Lower leg skin (tissue), 3 donors: ENCODE results near the gene PDIA2.

Source experiments
- POLR2A ChIP-seq, 2 donors: fragments of 450-650 bp; IDR thresholded peaks; one replicate each; pipeline ENCODE4 v1.6.1; 2016 to 2017; ENCODE audit warnings: antibody characterized with exemption in 2 of 2, mild to moderate bottlenecking in 1 of 2, moderate library complexity in 1 of 2
- TF ChIP-seq, protein P1 (sequence below), 3 donors: fragments of 450-650 bp; IDR thresholded peaks; one replicate each; pipeline ENCODE4 v1.5.1; 2016; ENCODE audit warnings: antibody characterized with exemption in 3 of 3, mild to moderate bottlenecking in 3 of 3, moderate library complexity in 2 of 3

DNA sequence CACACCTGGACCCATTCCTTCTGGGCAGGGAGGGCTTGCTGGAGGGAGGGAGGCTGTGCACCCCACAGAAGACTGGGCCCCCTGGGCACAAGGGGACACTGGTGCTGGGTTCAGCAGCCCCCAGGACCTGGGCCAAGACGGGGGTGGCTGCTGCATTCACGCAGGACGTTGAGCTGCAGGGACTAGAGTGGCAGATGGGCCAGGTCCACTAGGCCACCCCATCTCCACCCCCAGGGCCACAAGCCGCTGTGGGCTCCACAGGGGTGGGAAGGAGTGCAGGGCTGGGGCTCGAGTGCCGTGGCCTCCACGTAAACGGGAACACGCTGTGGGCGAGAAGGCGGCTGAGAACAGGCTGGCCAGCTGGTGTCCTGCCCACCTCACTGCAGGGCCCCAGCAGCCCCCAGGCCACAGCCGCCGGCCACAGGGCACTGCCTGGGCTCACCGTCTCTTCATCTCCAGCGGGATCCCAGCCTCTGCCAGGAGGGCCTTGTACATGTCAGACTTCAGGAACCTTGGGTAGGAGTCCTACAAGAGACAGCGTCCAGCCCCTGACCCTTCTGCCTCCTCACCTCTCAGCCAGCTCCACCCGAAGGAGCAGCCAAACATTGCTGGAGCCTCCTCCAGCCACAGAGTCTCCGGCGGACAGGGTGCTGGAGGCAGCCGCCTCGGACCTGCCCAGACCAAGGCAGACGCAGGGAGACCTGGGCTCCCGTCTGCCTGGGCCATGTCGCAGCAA is 13.7 kb upstream of the PDIA2 start:
- TF ChIP-seq, protein P1, sequence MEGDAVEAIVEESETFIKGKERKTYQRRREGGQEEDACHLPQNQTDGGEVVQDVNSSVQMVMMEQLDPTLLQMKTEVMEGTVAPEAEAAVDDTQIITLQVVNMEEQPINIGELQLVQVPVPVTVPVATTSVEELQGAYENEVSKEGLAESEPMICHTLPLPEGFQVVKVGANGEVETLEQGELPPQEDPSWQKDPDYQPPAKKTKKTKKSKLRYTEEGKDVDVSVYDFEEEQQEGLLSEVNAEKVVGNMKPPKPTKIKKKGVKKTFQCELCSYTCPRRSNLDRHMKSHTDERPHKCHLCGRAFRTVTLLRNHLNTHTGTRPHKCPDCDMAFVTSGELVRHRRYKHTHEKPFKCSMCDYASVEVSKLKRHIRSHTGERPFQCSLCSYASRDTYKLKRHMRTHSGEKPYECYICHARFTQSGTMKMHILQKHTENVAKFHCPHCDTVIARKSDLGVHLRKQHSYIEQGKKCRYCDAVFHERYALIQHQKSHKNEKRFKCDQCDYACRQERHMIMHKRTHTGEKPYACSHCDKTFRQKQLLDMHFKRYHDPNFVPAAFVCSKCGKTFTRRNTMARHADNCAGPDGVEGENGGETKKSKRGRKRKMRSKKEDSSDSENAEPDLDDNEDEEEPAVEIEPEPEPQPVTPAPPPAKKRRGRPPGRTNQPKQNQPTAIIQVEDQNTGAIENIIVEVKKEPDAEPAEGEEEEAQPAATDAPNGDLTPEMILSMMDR (IDR thresholded peaks at IDR 0.05): no peak
- TF ChIP-seq POLR2A (IDR thresholded peaks at IDR 0.05): no peak
